ENCODE data around the gene F2RL2. TPM values are rescaled to one million over a fixed set of nuclear protein-coding genes. Genes with fewer than 3 reads are reported as not detected.

The F2RL2 gene
- total RNA-seq, 6 experiments from 2014 or later, result 40.8 to 87.2 (median 54.3) TPM

DNA sequence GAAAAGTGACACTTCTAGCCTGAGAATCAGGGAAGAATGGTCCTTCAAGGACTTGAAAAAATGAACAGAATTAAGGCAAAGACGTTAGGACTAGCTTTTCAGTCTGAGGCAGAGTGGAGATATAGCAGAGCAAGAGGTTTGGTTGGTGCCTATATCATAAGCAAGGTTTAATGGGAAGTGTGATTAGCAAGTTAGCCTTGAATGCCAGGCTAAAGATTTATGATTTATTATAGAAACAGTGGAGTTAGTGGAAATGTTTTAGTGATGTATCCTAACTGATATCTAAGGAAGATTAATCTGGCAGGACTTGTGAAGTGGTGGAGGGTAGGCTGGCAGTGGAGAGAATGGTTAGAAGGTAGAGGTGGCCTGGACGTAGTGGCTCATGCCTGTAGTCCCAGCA lies 7.0 kb downstream of the F2RL2 start:
- DNase-seq, result no peak
- Mint-ChIP-seq H3K36me3 (ENCODE audit: low read depth) (peaks cover 54% of the 10 kb centered on the region), H3K4me3 (peak overlapping the region; percentile 76), H3K27ac (peak overlapping the region; percentile 93), H3K4me1 (ENCODE audit: low read depth) (peaks cover 72% of the 10 kb centered on the region), H3K27me3 (ENCODE audit: insufficient read depth) (peaks cover 2% of the 10 kb centered on the region), H3K9me3 (no peaks in the 10 kb centered on the region)
- TF ChIP-seq, protein P1, sequence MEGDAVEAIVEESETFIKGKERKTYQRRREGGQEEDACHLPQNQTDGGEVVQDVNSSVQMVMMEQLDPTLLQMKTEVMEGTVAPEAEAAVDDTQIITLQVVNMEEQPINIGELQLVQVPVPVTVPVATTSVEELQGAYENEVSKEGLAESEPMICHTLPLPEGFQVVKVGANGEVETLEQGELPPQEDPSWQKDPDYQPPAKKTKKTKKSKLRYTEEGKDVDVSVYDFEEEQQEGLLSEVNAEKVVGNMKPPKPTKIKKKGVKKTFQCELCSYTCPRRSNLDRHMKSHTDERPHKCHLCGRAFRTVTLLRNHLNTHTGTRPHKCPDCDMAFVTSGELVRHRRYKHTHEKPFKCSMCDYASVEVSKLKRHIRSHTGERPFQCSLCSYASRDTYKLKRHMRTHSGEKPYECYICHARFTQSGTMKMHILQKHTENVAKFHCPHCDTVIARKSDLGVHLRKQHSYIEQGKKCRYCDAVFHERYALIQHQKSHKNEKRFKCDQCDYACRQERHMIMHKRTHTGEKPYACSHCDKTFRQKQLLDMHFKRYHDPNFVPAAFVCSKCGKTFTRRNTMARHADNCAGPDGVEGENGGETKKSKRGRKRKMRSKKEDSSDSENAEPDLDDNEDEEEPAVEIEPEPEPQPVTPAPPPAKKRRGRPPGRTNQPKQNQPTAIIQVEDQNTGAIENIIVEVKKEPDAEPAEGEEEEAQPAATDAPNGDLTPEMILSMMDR (IDR thresholded peaks at IDR 0.05), result no peak

DNA sequence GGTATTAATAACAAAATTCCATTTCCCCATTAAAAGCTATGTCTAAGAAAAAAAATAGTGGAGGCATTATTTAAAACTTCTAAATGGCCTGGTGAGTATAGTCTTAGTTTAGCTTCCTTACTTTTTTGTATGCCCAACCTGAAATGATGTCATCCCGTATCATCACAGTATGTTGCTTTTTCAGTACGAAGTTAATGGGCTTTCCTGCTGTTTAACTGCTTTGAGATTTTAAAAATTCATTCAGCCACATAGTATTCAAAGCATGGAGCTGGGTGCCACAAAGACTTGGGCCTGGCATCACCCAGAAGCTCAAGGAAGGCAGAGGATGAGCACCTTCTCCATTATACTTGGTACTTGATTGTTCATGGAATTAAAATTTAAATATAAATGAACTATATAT lies 7.4 kb downstream of the F2RL2 start:
- Mint-ChIP-seq H3K27ac (peak overlapping the region; percentile 93), H3K36me3 (ENCODE audit: low read depth) (peaks cover 50% of the 10 kb centered on the region), H3K27me3 (ENCODE audit: insufficient read depth) (peaks cover 2% of the 10 kb centered on the region), H3K9me3 (no peaks in the 10 kb centered on the region), H3K4me1 (ENCODE audit: low read depth) (peaks cover 68% of the 10 kb centered on the region), H3K4me3 (peak overlapping the region; percentile 76)
- TF ChIP-seq, protein P1 (IDR thresholded peaks at IDR 0.05), result no peak
- peak; percentile 40 for DNase-seq

DNA sequence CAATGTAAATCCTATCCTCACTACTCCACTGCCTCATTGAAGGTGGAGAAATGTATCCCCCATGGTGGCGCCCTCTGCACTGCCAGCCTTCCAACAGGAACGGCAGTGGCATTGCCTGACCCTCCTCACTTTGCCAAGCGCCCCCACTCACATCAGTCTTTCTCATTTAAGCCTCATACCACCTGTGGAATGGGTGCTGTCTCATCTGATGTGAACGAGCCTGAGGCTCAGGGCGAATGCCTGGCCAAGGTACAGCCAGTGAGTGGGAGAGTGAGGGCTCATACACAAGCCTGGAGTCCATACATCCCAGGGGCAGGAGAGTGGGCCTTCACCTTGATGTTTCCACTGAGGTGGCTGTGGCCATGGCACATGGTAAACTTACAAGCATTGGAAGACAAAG lies 10.3 kb downstream of the F2RL2 start:
- TF ChIP-seq, protein P1 (IDR thresholded peaks at IDR 0.05), result no peak
- no peak overlapping the region for H3K27ac Mint-ChIP-seq
- DNase-seq, result no peak
- H3K36me3 Mint-ChIP-seq (ENCODE audit: low read depth), result peaks cover 29% of the 10 kb centered on the region
- no peaks in the 10 kb centered on the region for H3K9me3 Mint-ChIP-seq
- H3K27me3 Mint-ChIP-seq (ENCODE audit: insufficient read depth), result no peaks in the 10 kb centered on the region; the same call in none of the 2 replicates
- H3K4me1 Mint-ChIP-seq (ENCODE audit: low read depth), result peaks cover 58% of the 10 kb centered on the region
- no peak overlapping the region for H3K4me3 Mint-ChIP-seq

DNA sequence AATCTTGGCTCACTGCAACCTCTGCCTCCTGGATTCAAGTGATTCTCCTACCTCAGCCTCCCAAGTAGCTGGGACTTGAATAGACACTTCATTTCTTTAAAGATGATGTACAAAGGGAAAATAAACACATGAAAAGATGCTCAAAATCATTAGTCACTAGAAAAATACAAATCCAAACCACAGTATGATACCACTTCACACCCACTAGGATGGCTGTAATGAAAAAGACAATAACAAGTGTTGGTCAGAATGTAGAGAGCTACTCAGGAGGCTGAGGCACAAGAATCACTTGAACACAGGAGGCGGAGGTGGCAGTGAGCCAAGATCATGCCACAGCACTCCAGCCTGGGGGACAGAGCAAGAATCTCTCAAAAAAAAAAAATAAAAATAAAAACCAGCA lies 13.0 kb downstream of the F2RL2 start:
- peaks cover 7% of the 10 kb centered on the region for H3K36me3 Mint-ChIP-seq (ENCODE audit: low read depth)
- no peak overlapping the region for H3K27ac Mint-ChIP-seq
- H3K4me1 Mint-ChIP-seq (ENCODE audit: low read depth), result peaks cover 58% of the 10 kb centered on the region
- TF ChIP-seq, protein P1 (IDR thresholded peaks at IDR 0.05), result no peak
- no peak for DNase-seq
- H3K27me3 Mint-ChIP-seq (ENCODE audit: insufficient read depth), result no peaks in the 10 kb centered on the region; the same call in 1 of the 2 replicates
- H3K4me3 Mint-ChIP-seq, result no peak overlapping the region
- no peaks in the 10 kb centered on the region for H3K9me3 Mint-ChIP-seq

DNA sequence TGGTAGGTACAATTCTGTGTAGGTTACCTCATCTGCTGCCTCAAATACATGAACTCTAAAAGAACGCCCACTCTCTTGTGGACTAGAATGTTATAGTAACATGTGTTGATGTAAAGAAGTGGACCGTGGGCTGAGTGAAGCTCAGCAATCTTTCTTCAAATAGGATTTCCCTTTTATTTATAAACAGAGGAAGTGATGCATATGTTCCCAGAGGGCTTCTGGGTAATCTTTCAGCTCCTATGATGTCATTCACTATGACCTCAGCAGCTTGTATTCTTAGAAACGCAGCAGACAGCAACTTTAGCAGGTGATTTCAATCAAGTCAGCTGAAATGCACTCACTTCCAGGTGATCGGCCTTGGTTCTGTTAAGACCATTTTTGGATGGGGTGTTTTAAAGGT lies 14.4 kb downstream of the F2RL2 start:
- Mint-ChIP-seq H3K27ac (no peak overlapping the region), H3K36me3 (ENCODE audit: low read depth) (no peaks in the 10 kb centered on the region; the same call in 1 of the 2 replicates), H3K4me3 (no peak overlapping the region), H3K27me3 (ENCODE audit: insufficient read depth) (no peaks in the 10 kb centered on the region; the same call in 1 of the 2 replicates), H3K9me3 (no peaks in the 10 kb centered on the region), H3K4me1 (ENCODE audit: low read depth) (peaks cover 54% of the 10 kb centered on the region)
- TF ChIP-seq, protein P1 (IDR thresholded peaks at IDR 0.05), result no peak
- DNase-seq, result no peak
